ENCODE results near the gene NDEL1.

NDEL1 gene

DNA sequence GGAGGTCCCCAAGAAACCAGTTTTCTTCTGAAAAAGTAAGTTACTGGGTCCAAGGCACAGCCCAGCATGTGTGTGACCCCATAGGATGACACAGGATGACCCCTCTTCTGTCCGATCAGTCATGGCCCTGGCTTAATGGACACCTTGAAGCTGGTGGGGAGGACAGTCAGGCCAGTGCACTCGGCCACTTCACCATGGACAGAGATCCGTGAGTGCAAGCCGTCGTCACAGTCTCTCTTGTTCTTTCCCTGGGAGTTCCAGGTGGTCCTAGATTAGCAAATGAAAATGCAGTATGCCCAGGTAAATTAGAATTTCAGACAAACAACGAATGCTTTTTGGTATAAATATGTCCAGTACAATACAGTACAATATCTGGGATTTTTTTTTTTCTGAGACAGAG is 36.7 kb upstream of the NDEL1 start:
- H3K79me2 ChIP-seq (ENCODE audit: insufficient read depth, low read length): no peaks in the 10 kb centered on the region
- H3K4me3 ChIP-seq (ENCODE audit: low read depth, low read length, poor library complexity, severe bottlenecking): no peak overlapping the region
- no peaks in the 10 kb centered on the region for H3K9me2 ChIP-seq (ENCODE audit: low read depth, low read length)
- H3K9ac ChIP-seq (ENCODE audit: low read length): no peak overlapping the region
- H3K27me3 ChIP-seq (ENCODE audit: insufficient read depth, low read length): no peaks in the 10 kb centered on the region
- no peaks in the 10 kb centered on the region for H3K36me3 ChIP-seq (ENCODE audit: insufficient read depth, low read length)
- no peak overlapping the region for H3K27ac ChIP-seq (ENCODE audit: low read depth, low read length, poor library complexity, severe bottlenecking)
- H3K4me2 ChIP-seq (ENCODE audit: low read length): no peak overlapping the region
- H3K9me3 ChIP-seq (ENCODE audit: low read length): no peaks in the 10 kb centered on the region
- H3F3A ChIP-seq (ENCODE audit: insufficient read depth, low read length): no peaks in the 10 kb centered on the region
- TF ChIP-seq CTCF (IDR thresholded peaks at IDR 0.05; ENCODE audit: low read length) (no peak), EZH2 (IDR thresholded peaks at IDR 0.05; ENCODE audit: borderline replicate concordance, low read length) (no peak)
- H4K20me1 ChIP-seq (ENCODE audit: insufficient read depth, low read length): no peaks in the 10 kb centered on the region
- H2AFZ ChIP-seq (ENCODE audit: low read length): no peak overlapping the region
- peaks cover under 1% of the 10 kb centered on the region for H3K4me1 ChIP-seq (ENCODE audit: insufficient read depth, low read length, severe bottlenecking)

GRCh38 chr17:8401107-8401506 is 34.6 kb upstream of the NDEL1 start:
- H3K36me3 ChIP-seq (ENCODE audit: insufficient read depth, low read length): no peaks in the 10 kb centered on the region
- TF ChIP-seq EZH2 (IDR thresholded peaks at IDR 0.05; ENCODE audit: borderline replicate concordance, low read length): no peak
- TF ChIP-seq CTCF (IDR thresholded peaks at IDR 0.05; ENCODE audit: low read length): no peak
- no peaks in the 10 kb centered on the region for H3K9me3 ChIP-seq (ENCODE audit: low read length)
- H2AFZ ChIP-seq (ENCODE audit: low read length): no peak overlapping the region
- H4K20me1 ChIP-seq (ENCODE audit: insufficient read depth, low read length): no peaks in the 10 kb centered on the region
- no peak overlapping the region for H3K4me2 ChIP-seq (ENCODE audit: low read length)
- no peak overlapping the region for H3K9ac ChIP-seq (ENCODE audit: low read length)
- no peaks in the 10 kb centered on the region for H3K9me2 ChIP-seq (ENCODE audit: low read depth, low read length)
- no peaks in the 10 kb centered on the region for H3K4me1 ChIP-seq (ENCODE audit: insufficient read depth, low read length, severe bottlenecking)
- H3K4me3 ChIP-seq (ENCODE audit: low read depth, low read length, poor library complexity, severe bottlenecking): no peak overlapping the region
- no peaks in the 10 kb centered on the region for H3K27me3 ChIP-seq (ENCODE audit: insufficient read depth, low read length)
- H3K79me2 ChIP-seq (ENCODE audit: insufficient read depth, low read length): no peaks in the 10 kb centered on the region
- no peaks in the 10 kb centered on the region for H3F3A ChIP-seq (ENCODE audit: insufficient read depth, low read length)
- no peak overlapping the region for H3K27ac ChIP-seq (ENCODE audit: low read depth, low read length, poor library complexity, severe bottlenecking)

DNA sequence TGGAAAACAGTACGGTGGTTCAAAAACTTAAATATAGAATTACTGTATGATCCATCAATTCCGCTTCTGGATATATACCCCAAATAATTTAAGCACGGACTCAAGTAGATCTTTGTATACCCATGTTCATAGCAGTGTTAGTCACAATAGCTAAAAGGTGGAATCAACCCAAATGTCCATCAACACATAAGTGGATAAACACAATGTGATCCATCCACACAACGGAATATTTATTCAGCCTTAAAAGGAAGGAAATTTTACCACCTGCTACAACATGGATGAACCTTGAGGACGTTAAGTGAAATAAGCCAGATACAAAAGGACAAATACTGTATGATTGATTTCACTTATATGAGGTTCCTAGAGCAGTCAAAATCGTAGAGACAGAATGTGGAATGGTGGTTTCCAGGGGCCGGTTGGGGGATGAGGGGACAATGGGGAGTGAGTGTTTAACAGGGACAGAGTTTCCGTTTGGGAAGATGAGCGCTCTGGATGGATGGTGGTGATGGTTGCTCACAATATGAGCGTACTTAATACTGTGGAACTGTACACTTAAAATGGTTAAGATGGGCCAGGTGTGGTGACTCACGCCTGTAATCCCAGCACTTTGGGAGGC is 32.7 kb upstream of the NDEL1 start:
- no peaks in the 10 kb centered on the region for H3K9me3 ChIP-seq (ENCODE audit: low read length)
- H4K20me1 ChIP-seq (ENCODE audit: insufficient read depth, low read length): no peaks in the 10 kb centered on the region
- no peak overlapping the region for H3K27ac ChIP-seq (ENCODE audit: low read depth, low read length, poor library complexity, severe bottlenecking)
- H3K9me2 ChIP-seq (ENCODE audit: low read depth, low read length): no peaks in the 10 kb centered on the region
- H3K4me3 ChIP-seq (ENCODE audit: low read depth, low read length, poor library complexity, severe bottlenecking): no peak overlapping the region
- TF ChIP-seq EZH2 (IDR thresholded peaks at IDR 0.05; ENCODE audit: borderline replicate concordance, low read length) (no peak), CTCF (IDR thresholded peaks at IDR 0.05; ENCODE audit: low read length) (no peak)
- H3K27me3 ChIP-seq (ENCODE audit: insufficient read depth, low read length): no peaks in the 10 kb centered on the region; the same call in 1 of the 2 replicates
- no peaks in the 10 kb centered on the region for H3K36me3 ChIP-seq (ENCODE audit: insufficient read depth, low read length)
- H2AFZ ChIP-seq (ENCODE audit: low read length): no peak overlapping the region
- H3K9ac ChIP-seq (ENCODE audit: low read length): no peak overlapping the region
- no peaks in the 10 kb centered on the region for H3F3A ChIP-seq (ENCODE audit: insufficient read depth, low read length)
- no peaks in the 10 kb centered on the region for H3K79me2 ChIP-seq (ENCODE audit: insufficient read depth, low read length)
- no peaks in the 10 kb centered on the region for H3K4me1 ChIP-seq (ENCODE audit: insufficient read depth, low read length, severe bottlenecking)
- no peak overlapping the region for H3K4me2 ChIP-seq (ENCODE audit: low read length)
